ENCODE results near the gene GALR2.

DNA sequence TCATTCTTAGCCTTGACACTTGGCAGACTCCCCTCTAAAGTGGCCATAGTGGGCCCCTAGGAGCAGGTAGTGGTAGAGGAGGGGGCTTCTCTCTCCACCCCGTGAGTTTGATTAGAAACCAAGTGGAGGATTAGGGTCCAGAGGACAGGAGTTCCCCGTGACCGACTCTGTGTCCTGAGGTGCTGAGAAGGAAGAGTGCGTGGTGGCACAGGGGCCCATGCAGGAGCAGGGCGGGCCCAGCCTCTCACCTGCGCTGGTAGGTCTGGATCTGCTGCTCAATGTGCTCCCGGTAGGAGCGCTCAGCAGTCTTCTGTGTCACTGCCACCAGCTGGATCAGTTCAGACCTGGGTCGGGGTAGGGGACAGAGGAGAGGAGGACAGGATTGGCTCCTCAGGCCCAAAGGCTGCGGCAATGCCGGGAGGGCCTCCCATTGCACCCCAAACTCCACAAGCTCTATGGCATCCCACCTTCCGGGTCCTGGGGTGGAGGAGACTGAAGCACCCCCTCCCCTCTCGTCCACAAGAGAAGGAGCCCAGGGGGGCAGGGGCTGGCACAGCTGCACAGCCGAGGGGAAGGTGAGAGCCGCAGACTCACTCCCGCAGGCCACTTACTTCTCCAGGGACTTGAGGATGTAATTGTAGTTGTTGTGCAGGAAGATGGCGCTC, 10.6 kb downstream of the GALR2 start:
- TF ChIP-seq, protein P1, sequence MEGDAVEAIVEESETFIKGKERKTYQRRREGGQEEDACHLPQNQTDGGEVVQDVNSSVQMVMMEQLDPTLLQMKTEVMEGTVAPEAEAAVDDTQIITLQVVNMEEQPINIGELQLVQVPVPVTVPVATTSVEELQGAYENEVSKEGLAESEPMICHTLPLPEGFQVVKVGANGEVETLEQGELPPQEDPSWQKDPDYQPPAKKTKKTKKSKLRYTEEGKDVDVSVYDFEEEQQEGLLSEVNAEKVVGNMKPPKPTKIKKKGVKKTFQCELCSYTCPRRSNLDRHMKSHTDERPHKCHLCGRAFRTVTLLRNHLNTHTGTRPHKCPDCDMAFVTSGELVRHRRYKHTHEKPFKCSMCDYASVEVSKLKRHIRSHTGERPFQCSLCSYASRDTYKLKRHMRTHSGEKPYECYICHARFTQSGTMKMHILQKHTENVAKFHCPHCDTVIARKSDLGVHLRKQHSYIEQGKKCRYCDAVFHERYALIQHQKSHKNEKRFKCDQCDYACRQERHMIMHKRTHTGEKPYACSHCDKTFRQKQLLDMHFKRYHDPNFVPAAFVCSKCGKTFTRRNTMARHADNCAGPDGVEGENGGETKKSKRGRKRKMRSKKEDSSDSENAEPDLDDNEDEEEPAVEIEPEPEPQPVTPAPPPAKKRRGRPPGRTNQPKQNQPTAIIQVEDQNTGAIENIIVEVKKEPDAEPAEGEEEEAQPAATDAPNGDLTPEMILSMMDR (conservative IDR thresholded peaks at IDR 0.05; ENCODE audit: low read depth, low read length) = no peak
- no peak for TF ChIP-seq EZH2 (IDR thresholded peaks at IDR 0.05; ENCODE audit: borderline replicate concordance, low read depth, low read length, poor library complexity, severe bottlenecking)
